Fibroblast of lung (primary cell): ENCODE results near the gene CEP164. TPM values are rescaled to one million over a fixed set of nuclear protein-coding genes. Genes with fewer than 3 reads are reported as not detected.

Experiments used
- DNase-seq, 2 donors: peaks; one replicate each; pipeline versions ENCODE4 v3.0.0 to v3.0.0-alpha.2; 2010; ENCODE audit warnings: low read depth in 2 of 2
- H2AFZ ChIP-seq: 2 replicates; pipeline ENCODE4 v1.5.1; 2012; ENCODE audit warnings: low read length, control low read depth, inconsistent platforms
- H3K27ac ChIP-seq: 2 replicates; pipeline ENCODE4 v1.5.1; 2011; ENCODE audit warnings: low read length, control low read depth; ENCODE audit not compliant: insufficient read depth
- H3K27me3 ChIP-seq: 2 replicates; pipeline ENCODE4 v1.5.1; 2011; ENCODE audit warnings: mild to moderate bottlenecking, low read length; ENCODE audit not compliant: control insufficient read depth, insufficient read depth
- H3K36me3 ChIP-seq: 2 replicates; pipeline ENCODE4 v1.5.1; 2011; ENCODE audit warnings: low read length; ENCODE audit not compliant: control insufficient read depth, insufficient read depth
- H3K4me1 ChIP-seq: 2 replicates; pipeline ENCODE4 v1.5.1; 2011; ENCODE audit warnings: low read length; ENCODE audit not compliant: control insufficient read depth, insufficient read depth; ENCODE audit errors: extremely low read depth
- H3K4me2 ChIP-seq: 2 replicates; pipeline ENCODE4 v1.5.1; 2011; ENCODE audit warnings: low read length, control low read depth; ENCODE audit not compliant: insufficient read depth; ENCODE audit errors: extremely low read depth
- H3K4me3 ChIP-seq, 4 experiments: fragments of 200-600 bp in 1 of 4; sonication (generic) in 1 of 4; replicated peaks in 1 of 4; 2 replicates each; pipeline ENCODE4 v1.5.1; 2011 to 2016; ENCODE audit warnings: low read length in 4 of 4, low read depth in 3 of 4, mild to moderate bottlenecking in 3 of 4, control low read depth in 2 of 4, inconsistent platforms in 1 of 4, mixed read lengths in 1 of 4; ENCODE audit not compliant: insufficient read depth in 1 of 4; ENCODE audit errors: control extremely low read depth in 1 of 4
- H3K79me2 ChIP-seq: 2 replicates; pipeline ENCODE4 v1.5.1; 2012; ENCODE audit warnings: mild to moderate bottlenecking, low read length, inconsistent platforms; ENCODE audit not compliant: control insufficient read depth, insufficient read depth
- H3K9ac ChIP-seq: 2 replicates; pipeline ENCODE4 v1.5.1; 2011; ENCODE audit warnings: mild to moderate bottlenecking, low read length, control low read depth; ENCODE audit not compliant: insufficient read depth
- H3K9me3 ChIP-seq: 2 replicates; pipeline ENCODE4 v1.5.1; 2012; ENCODE audit warnings: low read depth, low read length; ENCODE audit not compliant: control insufficient read depth, insufficient read depth
- H4K20me1 ChIP-seq: 2 replicates; pipeline ENCODE4 v1.5.1; 2011; ENCODE audit warnings: low read length; ENCODE audit not compliant: control insufficient read depth, insufficient read depth; ENCODE audit errors: extremely low read depth
- EZH2 ChIP-seq: IDR thresholded peaks from 2 replicates; pipeline ENCODE4 v1.5.1; 2012; ENCODE audit warnings: low read length, control low read depth, mild to moderate bottlenecking; ENCODE audit errors: missing control alignments
- polyA plus RNA-seq, 2 donors: library from polyadenylated mRNA; depleted of rRNA in 1 of 2; stranded (reverse) in 1 of 2; unstranded in 1 of 2; fragments of >200 nt; gene quantifications; 2 replicates each; pipeline ENCODE4 v1.2.1, GENCODE V29; 2011 to 2012; ENCODE audit warnings: missing spikeins in 1 of 2
- total RNA-seq: library from RNA; depleted of rRNA; stranded (reverse); fragments of >200 nt; gene quantifications from 2 replicates; pipeline ENCODE4 v1.2.1, GENCODE V29; 2014
- TF ChIP-seq, protein P1 (sequence below), 2 donors: IDR thresholded peaks in 1 of 2; conservative IDR thresholded peaks in 1 of 2; 1 replicate in 1 of 2; 2 replicates in 1 of 2; pipeline ENCODE4 v1.5.1; 2011 to 2012; ENCODE audit warnings: low read length in 2 of 2, control low read depth in 1 of 2, inconsistent platforms in 1 of 2, low read depth in 1 of 2, mild to moderate bottlenecking in 1 of 2

Gene CEP164
- total and polyA plus RNA-seq, 2 donors (not counting 1 experiment from before 2014, with no cell fraction given) = 16.1 to 33.5 TPM

DNA sequence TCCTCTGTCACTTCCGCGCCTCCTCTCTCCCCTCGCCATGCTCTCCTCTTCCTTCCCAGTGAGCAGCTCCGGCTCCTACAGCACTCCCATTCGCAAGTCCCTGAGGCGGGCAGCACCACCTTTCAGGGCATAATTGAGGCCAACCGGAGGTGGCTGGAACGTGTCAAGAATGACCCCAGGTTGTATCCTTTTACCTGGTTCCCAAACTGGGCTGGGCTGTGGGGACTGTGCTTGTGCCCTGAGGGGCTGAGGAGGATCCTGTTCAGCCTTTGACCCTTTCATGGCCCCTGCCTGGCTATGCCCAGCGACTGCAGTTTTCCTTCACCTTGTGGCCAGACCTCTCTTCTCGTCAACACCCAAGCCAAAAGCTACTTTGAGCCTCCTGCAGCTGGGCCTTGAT is 84.1 kb downstream of the CEP164 start:
- H3K4me2 ChIP-seq = no peak overlapping the region
- TF ChIP-seq, protein P1, sequence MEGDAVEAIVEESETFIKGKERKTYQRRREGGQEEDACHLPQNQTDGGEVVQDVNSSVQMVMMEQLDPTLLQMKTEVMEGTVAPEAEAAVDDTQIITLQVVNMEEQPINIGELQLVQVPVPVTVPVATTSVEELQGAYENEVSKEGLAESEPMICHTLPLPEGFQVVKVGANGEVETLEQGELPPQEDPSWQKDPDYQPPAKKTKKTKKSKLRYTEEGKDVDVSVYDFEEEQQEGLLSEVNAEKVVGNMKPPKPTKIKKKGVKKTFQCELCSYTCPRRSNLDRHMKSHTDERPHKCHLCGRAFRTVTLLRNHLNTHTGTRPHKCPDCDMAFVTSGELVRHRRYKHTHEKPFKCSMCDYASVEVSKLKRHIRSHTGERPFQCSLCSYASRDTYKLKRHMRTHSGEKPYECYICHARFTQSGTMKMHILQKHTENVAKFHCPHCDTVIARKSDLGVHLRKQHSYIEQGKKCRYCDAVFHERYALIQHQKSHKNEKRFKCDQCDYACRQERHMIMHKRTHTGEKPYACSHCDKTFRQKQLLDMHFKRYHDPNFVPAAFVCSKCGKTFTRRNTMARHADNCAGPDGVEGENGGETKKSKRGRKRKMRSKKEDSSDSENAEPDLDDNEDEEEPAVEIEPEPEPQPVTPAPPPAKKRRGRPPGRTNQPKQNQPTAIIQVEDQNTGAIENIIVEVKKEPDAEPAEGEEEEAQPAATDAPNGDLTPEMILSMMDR (conservative IDR thresholded peaks at IDR 0.05 in 1 of 2, IDR thresholded peaks at IDR 0.05 in 1 of 2; ENCODE audit: low read depth in 1 of 2, low read length in 2 of 2) = no peak
- no peak for TF ChIP-seq EZH2
- H3K27ac ChIP-seq = no peak overlapping the region
- H3K9me3 ChIP-seq = no peaks in the 10 kb centered on the region
- H3K9ac ChIP-seq = no peak overlapping the region
- no peak overlapping the region for H2AFZ ChIP-seq
- peaks cover 12% of the 10 kb centered on the region for H3K36me3 ChIP-seq
- no peaks in the 10 kb centered on the region for H3K4me1 ChIP-seq
- DNase-seq = no peak
- no peaks in the 10 kb centered on the region for H4K20me1 ChIP-seq
- H3K79me2 ChIP-seq = no peaks in the 10 kb centered on the region
- no peaks in the 10 kb centered on the region for H3K27me3 ChIP-seq
- H3K4me3 ChIP-seq = no peak overlapping the region

DNA sequence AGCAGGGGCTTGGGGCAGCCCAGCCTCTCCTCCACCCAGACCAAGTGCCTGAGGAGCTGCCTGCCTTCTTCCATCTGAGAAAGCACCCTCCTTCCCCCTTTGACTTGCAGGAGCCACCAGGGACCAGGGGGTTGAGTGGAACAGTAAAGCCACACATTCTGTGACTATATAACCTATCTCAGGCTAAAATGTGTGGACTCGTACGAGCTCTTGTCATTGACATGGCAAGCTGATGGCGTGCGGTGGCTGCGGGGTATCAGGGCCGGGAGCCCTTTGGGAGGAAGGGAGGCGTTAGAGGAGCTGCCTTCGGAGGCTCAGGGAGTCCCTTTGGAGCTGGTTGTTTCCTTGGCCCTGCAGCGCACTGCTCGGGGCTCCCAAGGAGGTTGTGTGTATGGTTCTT is 84.5 kb downstream of the CEP164 start:
- Histone ChIP-seq H2AFZ (no peak overlapping the region), H3K4me3 (no peak overlapping the region), H3K9me3 (no peaks in the 10 kb centered on the region), H3K27ac (no peak overlapping the region), H3K79me2 (no peaks in the 10 kb centered on the region), H3K9ac (no peak overlapping the region), H3K36me3 (peaks cover 12% of the 10 kb centered on the region), H3K27me3 (no peaks in the 10 kb centered on the region), H3K4me2 (no peak overlapping the region), H3K4me1 (no peaks in the 10 kb centered on the region), H4K20me1 (no peaks in the 10 kb centered on the region)
- DNase-seq = no peak
- no peak for TF ChIP-seq EZH2

DNA sequence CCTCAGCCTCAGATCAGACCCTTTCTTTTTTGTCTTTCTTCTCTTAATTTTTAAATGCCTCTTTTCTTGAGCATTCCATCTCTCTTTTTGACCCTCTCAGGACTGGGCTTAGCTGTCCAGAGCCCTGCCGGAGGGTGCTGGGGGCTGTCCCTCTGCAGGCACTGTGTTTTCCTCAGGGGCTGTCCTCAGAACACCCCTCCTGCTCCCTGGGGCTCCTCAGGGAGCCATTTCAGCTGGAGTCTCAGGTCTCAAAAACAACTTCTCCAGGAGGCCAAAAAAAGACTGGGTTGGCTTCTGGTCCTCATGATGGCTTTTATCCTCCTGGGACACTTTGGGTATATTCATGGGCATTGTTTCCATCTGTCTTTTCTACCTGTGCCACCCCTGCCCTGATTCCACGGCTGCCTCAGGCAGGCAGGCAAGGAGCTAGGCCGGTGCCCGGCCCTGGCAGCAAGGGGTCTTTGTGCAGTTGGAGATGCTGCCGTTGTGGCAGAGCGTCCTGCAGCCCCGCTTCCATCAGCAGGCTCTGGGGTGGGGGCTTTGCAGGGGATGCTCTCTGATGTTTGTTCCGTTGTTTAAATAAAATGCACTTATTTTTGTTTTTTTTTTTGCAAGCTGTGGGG is 85.1 kb downstream of the CEP164 start:
- peaks cover 12% of the 10 kb centered on the region for H3K36me3 ChIP-seq
- H3K27ac ChIP-seq = no peak overlapping the region
- H4K20me1 ChIP-seq = no peaks in the 10 kb centered on the region
- no peak overlapping the region for H3K9ac ChIP-seq
- H2AFZ ChIP-seq = no peak overlapping the region
- H3K4me1 ChIP-seq = no peaks in the 10 kb centered on the region
- H3K79me2 ChIP-seq = no peaks in the 10 kb centered on the region
- DNase-seq = no peak
- no peaks in the 10 kb centered on the region for H3K27me3 ChIP-seq
- H3K9me3 ChIP-seq = no peaks in the 10 kb centered on the region
- no peak overlapping the region for H3K4me3 ChIP-seq
- H3K4me2 ChIP-seq = no peak overlapping the region
- TF ChIP-seq EZH2 = no peak
- TF ChIP-seq, protein P1 (conservative IDR thresholded peaks at IDR 0.05 in 1 of 2, IDR thresholded peaks at IDR 0.05 in 1 of 2; ENCODE audit: low read depth in 1 of 2, low read length in 2 of 2) = no peak
